Glomerular visceral epithelial cell (primary cell): ENCODE results near the gene JMJD8.
"Not testable (repeated sequence)": the region's sequence is repeated elsewhere in the genome, so short reads cannot be mapped to it uniquely, and the experiment has no call there.

Experiments
- DNase-seq: peaks from one replicate; pipeline ENCODE4 v3.0.0-alpha.2; 2016; ENCODE audit errors: extremely low spot score

Gene JMJD8

GRCh38 chr16:692356-693108, 8.4 kb upstream of the JMJD8 start:
- DNase-seq = no peak

- DNase-seq = not testable (repeated sequence)
Observed at GRCh38 chr16:691242-691641, 7.1 kb upstream of the JMJD8 start.

DNA sequence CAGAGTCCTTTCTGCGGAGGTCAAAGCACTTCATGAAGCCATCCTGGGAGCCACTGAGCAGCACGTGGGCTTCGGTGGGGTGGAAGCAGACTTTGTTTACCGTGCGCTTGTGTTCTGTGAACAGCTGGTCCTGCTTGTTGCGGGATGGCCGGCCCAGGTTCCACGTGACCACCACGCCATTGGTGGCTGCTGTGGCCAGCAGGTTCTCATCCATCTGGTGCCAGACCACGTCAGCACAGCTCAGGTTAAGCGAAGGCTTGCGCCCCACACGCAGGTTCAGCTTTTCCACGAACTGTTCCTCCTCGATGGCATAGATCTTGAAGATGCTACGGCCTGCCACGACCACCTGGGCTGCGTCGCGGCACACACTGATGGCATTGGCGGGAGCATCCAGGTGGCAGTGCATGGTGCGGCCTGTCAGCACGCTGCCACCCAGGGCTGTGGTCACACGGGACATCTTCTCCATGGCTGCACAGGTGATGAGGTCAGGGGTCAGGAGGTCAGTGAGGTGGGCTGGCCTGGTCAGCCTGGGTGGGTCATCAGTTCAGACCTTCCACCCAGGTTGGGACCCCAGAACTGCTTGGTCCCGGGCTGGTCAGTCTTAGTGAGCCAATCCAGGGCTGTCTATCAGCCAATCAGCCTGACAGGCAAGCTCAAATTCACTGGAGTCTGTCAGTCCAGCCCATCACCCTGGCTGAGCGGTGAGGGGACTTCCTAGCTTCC, 5.2 kb upstream of the JMJD8 start:
- DNase-seq = no peak

DNA sequence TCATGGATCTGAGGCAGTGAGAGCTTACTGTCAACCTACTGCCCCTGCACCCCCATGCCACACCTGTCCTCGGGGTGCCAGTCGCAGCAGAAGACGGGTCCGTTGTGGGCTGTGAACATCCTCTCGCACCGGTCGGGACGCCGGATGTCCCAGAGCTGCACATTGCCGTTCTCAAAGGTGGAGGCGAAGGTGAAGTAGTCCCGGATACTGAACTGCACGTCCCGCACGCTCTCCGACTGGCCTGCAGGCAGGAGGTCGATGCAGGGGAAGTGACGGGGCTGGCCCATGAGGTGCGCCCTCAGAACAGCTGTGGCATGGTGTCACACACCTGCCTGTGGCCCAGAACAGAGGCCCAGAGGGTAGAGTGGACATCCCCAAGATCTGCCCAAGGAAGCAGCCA, 3.4 kb upstream of the JMJD8 start:
- DNase-seq = no peak

DNA sequence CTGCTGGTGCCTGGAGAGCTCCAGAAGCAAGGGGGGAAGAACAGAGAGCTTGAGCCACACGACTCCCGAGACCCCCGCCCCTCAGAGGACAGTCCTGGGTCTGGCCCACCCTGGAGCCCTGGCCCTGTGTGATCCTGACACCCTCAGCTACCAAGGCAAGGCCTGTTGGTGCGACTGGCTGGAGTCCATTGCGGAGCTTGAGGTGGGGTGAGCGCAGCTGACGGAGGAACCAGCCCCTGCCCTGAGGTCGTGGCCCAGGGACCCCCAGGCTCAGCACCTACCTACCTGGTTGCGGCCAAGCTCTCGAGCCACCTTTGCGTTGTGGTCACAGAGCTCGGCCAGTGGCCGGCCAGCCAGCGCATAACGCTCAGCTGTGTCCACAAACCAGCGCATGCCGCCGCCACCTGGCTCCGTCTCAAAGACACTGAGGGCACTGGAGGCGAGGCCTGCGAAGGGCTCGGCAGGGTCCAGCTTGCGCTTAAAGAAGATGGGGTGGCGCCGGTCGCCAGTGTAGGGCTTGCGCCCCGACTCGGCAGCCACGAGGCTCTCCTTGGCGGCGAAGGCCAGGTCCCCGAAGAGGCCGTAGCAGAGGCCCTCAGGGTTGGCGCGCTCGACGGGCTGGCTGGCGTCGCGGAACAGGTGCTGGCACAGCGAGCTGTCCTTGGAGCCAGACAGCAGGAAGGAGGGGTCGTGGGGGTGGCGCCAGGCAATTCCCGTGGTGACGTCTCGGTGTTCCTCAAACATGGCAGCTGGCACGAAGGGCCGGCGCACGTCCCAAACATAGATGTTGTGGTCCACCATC, 2.5 kb upstream of the JMJD8 start:
- no peak for DNase-seq

GRCh38 chr16:685967-686366, 1.8 kb upstream of the JMJD8 start:
- DNase-seq = peak; percentile 42

DNA sequence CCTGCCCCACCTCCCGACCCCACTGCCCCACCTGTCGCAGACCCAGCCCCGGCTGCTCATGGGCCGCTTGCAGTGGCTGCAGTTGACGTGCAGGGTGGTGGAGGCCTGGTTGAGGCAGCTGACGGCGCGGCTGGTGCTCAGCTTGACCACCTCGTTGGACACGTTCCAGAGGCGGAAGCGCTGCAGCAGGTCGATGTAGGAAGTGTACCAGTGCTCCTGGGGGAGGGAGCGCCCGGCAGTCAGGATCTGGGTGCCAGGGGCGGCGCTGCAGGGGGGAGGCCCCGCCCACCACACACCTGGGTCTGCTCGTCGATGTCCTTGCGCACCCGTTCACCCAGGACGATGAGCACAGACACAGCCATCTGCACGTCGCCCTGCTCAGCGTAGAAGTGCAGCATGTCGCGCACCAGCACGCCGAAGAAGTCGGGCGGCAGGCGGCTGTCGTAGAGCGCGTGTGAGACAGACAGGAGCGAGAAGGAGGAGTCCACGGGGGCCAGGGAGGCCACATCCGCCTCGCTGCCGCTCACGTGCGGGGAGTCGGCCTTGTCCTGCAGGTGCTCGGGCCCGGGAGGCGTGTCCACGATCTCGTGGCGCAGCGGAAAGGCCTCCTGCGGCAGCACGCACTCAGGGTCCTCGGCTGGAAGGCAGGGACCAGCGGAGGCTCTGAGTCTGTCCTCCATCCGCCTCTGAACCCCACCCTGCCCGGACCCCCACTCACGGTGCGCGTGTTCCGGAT, 995 bp upstream of the JMJD8 start:
- DNase-seq = no peak

DNA sequence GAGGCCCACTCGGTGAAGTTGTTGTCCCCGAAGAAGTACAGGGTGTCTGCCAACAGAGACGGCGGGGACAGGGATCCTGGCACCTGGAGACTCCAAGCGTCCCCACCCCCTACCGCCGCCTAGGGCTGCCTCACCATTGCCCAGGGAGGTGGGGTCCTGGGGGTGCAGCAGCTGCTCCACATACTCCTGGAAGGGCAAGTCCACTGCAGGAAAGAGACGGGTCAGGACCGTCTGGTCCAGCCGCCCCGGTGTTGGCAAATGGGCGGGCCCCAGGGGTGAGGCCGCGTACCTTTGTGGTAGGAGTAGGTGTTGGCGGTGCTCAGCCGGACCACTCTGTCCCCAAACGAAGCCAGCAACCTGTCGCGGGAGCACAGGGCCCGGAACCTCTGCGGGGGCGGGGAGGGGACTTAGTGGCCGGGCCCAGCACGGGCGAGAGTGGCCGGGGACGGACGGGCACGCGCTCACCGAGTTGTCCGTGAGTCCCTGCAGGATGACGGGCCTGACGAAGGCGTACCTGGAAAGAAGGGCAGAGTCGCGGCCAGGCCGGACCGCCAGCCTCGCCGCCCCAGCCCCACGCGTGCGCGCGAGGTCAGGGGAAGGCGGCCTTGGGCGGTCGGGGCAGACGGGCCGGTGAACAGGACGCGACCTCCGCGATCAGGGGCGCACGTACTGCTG, 601 bp downstream of the JMJD8 start:
- DNase-seq = no peak

GRCh38 chr16:682493-683395, 1.4 kb downstream of the JMJD8 start:
- DNase-seq = no peak

DNA sequence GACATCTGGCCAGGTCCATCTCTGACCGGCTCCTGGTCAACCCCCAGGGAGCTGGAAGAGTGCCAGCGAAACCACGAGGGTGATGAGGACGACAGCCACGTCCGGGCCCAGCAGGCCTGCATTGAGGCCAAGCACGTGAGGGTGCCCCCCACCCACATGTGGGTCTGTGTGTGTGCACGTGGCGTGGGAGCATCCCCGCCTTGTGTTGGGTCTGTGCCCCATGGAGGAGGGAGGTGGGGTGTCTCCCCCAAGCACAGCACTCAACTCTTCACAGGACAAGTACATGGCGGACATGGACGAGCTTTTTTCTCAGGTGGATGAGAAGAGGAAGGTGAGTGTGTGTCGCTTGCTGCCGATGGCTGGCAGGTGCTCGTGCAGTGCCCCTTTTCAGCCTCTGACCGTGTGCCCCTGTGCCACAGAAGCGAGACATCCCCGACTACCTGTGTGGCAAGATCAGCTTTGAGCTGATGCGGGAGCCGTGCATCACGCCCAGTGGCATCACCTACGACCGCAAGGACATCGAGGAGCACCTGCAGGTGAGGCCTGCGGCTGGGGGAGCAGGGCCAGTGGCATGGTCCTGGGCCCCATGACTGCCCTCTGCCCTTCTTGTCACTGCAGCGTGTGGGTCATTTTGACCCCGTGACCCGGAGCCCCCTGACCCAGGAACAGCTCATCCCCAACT, 2.2 kb downstream of the JMJD8 start:
- peak; percentile 66 for DNase-seq

DNA sequence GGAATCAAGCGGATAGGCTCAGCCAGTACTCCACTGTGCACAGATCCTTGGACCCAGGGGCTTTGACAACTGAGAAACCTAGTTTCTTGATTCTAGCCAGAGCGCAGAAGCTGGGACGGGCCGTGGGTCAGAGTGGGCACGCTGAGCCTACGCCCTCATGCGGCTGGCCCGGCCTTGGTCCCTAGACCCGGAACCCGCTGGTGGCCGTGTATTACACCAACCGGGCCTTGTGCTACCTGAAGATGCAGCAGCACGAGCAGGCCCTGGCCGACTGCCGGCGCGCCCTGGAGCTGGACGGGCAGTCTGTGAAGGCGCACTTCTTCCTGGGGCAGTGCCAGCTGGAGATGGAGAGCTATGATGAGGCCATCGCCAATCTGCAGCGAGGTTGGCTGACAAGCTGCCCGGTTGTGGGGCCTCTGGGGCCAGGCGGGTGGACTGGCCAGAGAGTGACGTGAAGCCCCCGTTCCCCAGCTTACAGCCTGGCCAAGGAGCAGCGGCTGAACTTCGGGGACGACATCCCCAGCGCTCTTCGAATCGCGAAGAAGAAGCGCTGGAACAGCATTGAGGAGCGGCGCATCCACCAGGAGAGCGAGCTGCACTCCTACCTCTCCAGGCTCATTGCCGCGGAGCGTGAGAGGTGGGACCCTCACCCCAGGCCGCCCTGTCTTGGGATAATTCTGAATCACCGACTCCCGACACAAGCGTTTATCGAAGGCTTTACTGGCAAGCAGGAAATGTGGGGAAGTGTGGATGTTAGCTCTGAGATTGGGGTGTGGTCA, 3.0 kb downstream of the JMJD8 start:
- DNase-seq = no peak

DNA sequence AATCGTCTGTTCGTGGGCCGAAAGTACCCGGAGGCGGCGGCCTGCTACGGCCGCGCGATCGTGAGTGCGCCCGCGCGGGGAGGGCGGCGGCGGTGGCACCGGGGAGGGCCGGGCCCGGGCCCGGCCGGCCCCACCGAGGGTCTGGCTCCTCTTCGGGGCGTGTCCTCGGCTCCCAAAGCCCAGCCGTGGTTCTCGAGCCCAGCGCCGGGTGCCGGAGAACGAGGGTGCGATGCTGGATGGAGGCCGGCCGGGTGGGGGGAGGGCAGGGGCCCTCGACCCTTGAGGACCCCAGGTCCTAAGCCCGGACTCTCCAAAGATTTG, 3.5 kb downstream of the JMJD8 start:
- no peak for DNase-seq

DNA sequence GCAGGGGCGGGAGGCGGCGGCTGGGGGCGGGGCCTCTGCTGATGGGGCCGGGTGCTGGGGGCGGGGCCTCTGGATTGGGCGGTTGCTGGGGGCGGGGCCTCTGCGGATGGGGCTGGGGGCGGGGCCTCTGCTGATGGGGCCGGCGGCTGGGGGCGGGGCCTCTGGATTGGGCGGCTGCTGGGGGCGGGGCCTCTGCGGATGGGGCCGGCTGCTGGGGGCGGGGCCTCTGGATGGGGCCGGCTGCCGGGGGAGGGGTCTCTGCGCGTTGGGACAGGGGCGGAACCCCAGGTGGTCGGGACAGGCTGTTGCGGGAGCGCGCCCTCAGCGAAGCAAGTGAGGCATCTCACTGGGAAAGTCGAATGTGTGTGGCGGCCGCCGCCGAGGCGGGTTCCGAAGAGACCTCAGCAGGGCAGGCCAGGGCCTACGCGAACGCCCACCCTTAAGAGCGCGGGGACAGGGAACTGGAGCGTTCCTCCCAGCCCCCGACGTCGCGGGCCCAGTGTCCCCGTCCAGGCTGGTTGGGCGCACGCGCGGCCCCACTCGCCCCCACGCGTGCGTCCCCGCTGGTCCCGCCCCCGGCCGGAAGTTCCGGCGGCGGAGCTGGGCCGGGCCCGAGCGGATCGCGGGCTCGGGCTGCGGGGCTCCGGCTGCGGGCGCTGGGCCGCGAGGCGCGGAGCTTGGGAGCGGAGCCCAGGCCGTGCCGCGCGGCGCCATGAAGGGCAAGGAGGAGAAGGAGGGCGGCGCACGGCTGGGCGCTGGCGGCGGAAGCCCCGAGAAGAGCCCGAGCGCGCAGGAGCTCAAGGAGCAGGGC, 4.1 kb downstream of the JMJD8 start, which contains the start of gene STUB1:
Gene STUB1 (plus strand): TSS at position 597 of the 811 bp plus-strand sequence. CDS start 116 bp downstream, at position 713.
- DNase-seq = peak; percentile 87

DNA sequence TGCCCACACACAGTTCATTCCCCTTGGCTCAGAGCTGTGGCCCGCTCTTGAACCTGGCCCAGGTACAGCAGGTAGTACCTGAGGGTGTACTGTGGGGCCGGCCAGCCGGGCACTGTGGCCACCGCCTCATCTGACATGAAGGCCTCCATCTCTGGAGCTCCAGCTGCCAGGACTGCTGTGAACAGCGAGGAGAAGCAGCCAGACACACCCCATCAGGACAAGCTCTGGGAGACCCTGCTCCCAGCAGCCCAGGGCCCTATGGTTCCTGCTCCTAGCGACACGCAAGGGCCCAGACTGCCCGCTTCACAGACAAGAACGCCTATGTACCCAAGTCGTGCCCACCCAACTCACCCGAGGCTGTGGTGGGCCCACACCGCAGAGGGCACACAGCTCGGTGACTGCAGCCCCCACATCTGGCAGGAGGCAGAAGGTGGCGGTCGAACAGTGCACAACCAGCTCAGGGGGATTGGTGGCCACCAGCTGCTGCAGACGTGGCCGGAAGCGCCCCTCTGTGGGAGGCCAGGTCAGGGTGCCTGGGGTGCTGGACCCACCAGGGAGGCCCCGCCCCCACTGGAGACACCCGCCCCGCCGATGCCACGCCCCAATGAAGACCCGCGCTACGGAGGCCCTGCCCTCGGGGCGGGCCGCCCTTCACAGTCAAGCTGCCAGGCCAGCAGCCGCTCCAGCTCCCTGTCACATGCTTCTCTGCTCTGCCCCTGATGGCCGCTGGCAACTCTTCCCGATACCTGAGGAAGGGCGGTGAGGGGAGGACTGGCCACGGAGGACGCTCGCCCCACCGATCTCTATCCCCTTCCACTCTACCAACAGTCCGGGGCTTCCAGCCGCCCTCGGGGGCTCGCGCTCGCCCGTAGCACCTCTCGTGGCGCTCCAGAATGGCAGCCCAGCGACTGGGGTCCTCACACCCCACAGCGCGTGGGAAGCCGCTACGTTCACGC, 5.0 kb downstream of the JMJD8 start:
- DNase-seq = peak; percentile 67

DNA sequence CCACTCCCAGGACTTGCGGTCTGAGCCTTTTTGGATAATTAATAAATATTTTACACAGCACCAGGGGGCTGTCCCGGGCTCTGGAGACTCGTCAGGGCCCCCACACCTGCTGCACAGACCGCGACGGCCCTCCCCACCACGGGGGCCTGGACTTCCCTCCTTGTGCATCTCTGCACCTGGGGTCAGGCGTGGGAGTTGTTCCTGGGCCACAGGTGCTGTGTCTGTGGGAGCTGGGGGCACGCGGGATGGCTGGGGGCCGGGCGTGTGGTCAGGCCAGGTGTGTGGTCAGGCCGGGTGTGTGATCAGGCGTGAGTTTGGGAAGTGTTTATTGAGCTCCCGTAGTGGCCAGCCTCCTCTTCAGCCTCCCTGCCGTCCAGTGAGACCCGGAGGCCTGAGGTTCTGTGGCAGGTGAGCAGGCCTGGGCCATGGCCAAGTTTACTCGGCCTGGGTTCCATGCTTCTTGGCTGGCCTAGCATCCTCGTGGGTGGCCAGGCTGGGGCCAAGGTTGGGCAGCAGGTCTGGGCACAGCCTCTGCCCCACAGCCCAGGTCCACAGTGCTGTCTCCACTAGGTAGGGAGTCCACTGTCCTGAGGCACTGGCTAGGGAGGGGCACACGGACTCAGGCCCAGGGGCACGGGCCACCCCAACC, 5.8 kb downstream of the JMJD8 start:
- no peak for DNase-seq
